ENCODE results near the gene ADAM22. TPM values are rescaled to one million over a fixed set of nuclear protein-coding genes. Genes with fewer than 3 reads are reported as not detected.

ADAM22 gene
- total RNA-seq, 1 experiment from 2014 or later, result 10.0 TPM

DNA sequence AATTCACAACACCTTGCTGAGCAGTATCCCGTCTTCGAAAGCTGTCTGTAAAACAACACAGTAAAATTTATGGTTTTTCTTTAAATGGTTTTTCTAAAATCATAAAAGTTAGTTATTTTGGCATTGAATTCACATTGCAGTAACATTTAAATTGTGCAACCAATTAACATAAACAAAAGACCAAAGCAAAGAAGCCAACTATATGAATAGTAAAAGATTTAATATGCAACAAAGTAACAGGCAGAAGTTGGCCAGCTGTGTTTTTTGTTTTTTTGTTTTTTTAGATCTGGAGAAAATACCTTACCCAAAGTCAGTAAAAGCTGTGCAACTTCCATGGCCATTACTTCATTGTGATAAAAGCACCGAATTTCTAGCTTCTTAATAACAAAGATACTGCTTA, 274.5 kb downstream of the ADAM22 start:
- H3K36me3 ChIP-seq (ENCODE audit: control insufficient read depth in 1 of 2, insufficient read depth in 2 of 2, low read length in 2 of 2), result peaks cover 21 to 36% of the 10 kb centered on the region in 2 experiments

More for the DNA sequence above, 274.5 kb downstream of the ADAM22 start:
- ChIA-PET POLR2A (no interaction called here), CTCF (interaction anchor here (1.7 kb wide), 1 partner anchor 12 kb away, joined by 5 read pairs; the partner anchor contains the start of gene SRI), RAD21 (ENCODE audit: low non-redundant PET in 1 of 2, low total read pairs in 2 of 2, uncharacterized antibody in 2 of 2, unreplicated experiment in 2 of 2) (no interaction called here)
- Histone ChIP-seq H3K79me2 (ENCODE audit: insufficient read depth, low read length) (peaks cover 6% of the 10 kb centered on the region; the same call in 1 of the 2 replicates), H3K4me2 (ENCODE audit: low read length) (no peak overlapping the region), H3K4me1 (ENCODE audit: control insufficient read depth in 1 of 2, insufficient read depth in 2 of 2, low read length in 2 of 2) (no peaks in the 10 kb centered on the region), H3K27me3 (ENCODE audit: insufficient read depth, low read length) (no peaks in the 10 kb centered on the region), H3K9me2 (ENCODE audit: insufficient read depth) (no peaks in the 10 kb centered on the region), H3K27ac (ENCODE audit: low read depth, low read length) (no peak overlapping the region), H2AFZ (ENCODE audit: low read depth, low read length, poor library complexity, severe bottlenecking) (no peak overlapping the region), H3K9me3 (ENCODE audit: control insufficient read depth in 1 of 2, insufficient read depth in 1 of 2, low read depth in 1 of 2, low read length in 2 of 2) (no peaks in the 10 kb centered on the region), H3K4me3 (replicated peaks in 1 of 2; ENCODE audit: low read depth in 1 of 2, low read length in 2 of 2) (no peak overlapping the region), H4K20me1 (ENCODE audit: insufficient read depth) (no peaks in the 10 kb centered on the region), H3K9ac (ENCODE audit: low read length) (no peak overlapping the region)
- DNase-seq (ENCODE audit: low read depth, low spot score) (no peak), ATAC-seq (no peak)
- intact Hi-C loops (cut with micrococcal nuclease), result no loop called here
- TF ChIP-seq, protein P1, sequence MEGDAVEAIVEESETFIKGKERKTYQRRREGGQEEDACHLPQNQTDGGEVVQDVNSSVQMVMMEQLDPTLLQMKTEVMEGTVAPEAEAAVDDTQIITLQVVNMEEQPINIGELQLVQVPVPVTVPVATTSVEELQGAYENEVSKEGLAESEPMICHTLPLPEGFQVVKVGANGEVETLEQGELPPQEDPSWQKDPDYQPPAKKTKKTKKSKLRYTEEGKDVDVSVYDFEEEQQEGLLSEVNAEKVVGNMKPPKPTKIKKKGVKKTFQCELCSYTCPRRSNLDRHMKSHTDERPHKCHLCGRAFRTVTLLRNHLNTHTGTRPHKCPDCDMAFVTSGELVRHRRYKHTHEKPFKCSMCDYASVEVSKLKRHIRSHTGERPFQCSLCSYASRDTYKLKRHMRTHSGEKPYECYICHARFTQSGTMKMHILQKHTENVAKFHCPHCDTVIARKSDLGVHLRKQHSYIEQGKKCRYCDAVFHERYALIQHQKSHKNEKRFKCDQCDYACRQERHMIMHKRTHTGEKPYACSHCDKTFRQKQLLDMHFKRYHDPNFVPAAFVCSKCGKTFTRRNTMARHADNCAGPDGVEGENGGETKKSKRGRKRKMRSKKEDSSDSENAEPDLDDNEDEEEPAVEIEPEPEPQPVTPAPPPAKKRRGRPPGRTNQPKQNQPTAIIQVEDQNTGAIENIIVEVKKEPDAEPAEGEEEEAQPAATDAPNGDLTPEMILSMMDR (IDR thresholded peaks at IDR 0.05 in 2 of 3, conservative IDR thresholded peaks at IDR 0.05 in 1 of 3; ENCODE audit: borderline replicate concordance in 1 of 3, insufficient read depth in 1 of 3, low read depth in 2 of 3, low read length in 2 of 3), result no peak
- TF ChIP-seq CBX3 (IDR thresholded peaks at IDR 0.05; ENCODE audit: low read depth), result no peak
- TF ChIP-seq, protein P2, sequence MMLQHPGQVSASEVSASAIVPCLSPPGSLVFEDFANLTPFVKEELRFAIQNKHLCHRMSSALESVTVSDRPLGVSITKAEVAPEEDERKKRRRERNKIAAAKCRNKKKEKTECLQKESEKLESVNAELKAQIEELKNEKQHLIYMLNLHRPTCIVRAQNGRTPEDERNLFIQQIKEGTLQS (IDR thresholded peaks at IDR 0.05), result no peak
- no peak for TF ChIP-seq SP1 (IDR thresholded peaks at IDR 0.05; ENCODE audit: low read depth)
- TF ChIP-seq POLR2A (IDR thresholded peaks at IDR 0.05; ENCODE audit: borderline replicate concordance, extremely low read depth, insufficient read depth, insufficient read length), result no peak
- no peak for TF ChIP-seq EZH2 (IDR thresholded peaks at IDR 0.05)
- no peak for TF ChIP-seq CEBPB (IDR thresholded peaks at IDR 0.05; ENCODE audit: low read depth)
- TF ChIP-seq JUND (IDR thresholded peaks at IDR 0.05), result no peak
- TF ChIP-seq, protein P3, sequence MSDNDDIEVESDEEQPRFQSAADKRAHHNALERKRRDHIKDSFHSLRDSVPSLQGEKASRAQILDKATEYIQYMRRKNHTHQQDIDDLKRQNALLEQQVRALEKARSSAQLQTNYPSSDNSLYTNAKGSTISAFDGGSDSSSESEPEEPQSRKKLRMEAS (IDR thresholded peaks at IDR 0.05), result no peak
- TF ChIP-seq ZFX (IDR thresholded peaks at IDR 0.05), result no peak
- TF ChIP-seq EGR1 (IDR thresholded peaks at IDR 0.05; ENCODE audit: low read depth), result no peak
- no peak for TF ChIP-seq YY1 (IDR thresholded peaks at IDR 0.05; ENCODE audit: extremely low read depth, insufficient replicate concordance, low read depth, low read length)
- no peak for TF ChIP-seq SIN3A (IDR thresholded peaks at IDR 0.05; ENCODE audit: low read depth)
- TF ChIP-seq RAD21 (IDR thresholded peaks at IDR 0.05; ENCODE audit: low read depth), result no peak
- no peak for TF ChIP-seq ELF1 (IDR thresholded peaks at IDR 0.05; ENCODE audit: borderline replicate concordance, low read depth)
- no peak for TF ChIP-seq ZNF274 (IDR thresholded peaks at IDR 0.05; ENCODE audit: low read depth, low read length)
- no peak for TF ChIP-seq SRF (IDR thresholded peaks at IDR 0.05; ENCODE audit: low read depth)
- no peak for TF ChIP-seq EZH2phosphoT487 (IDR thresholded peaks at IDR 0.05; ENCODE audit: borderline replicate concordance)
- BruUV-seq (replicated peaks), result no TSS peak
